Measurements from ENCODE around the gene INAFM2. TPM values are rescaled to one million over a fixed set of nuclear protein-coding genes. Genes with fewer than 3 reads are reported as not detected.

The INAFM2 gene
- total RNA-seq, 1 donor from 2014 or later: 19.2 TPM

- Mint-ChIP-seq H3K27ac (no peak within 1 kb of the TSS), H3K27me3 (ENCODE audit: low read depth) (peaks cover 17% of the 10 kb centered on the region)
Observed at GRCh38 chr15:40307421-40308211, 15.9 kb upstream of the INAFM2 start, which contains the start of gene PLCB2. Gene PLCB2, minus strand, starts transcription at chr15:40307935. Its CDS starts 263 bp downstream, at chr15:40307672.

GRCh38 chr15:40309344-40309862 lies 14.1 kb upstream of the INAFM2 start:
- H3K27ac Mint-ChIP-seq: no peak overlapping the region
- no peak overlapping the region for H3K4me3 Mint-ChIP-seq
- no peaks in the 10 kb centered on the region for H3K9me3 Mint-ChIP-seq
- no peak for DNase-seq (ENCODE audit: low spot score in 2 of 2, unreplicated experiment in 2 of 2)
- no peaks in the 10 kb centered on the region for H3K36me3 Mint-ChIP-seq
- H3K27me3 Mint-ChIP-seq (ENCODE audit: low read depth): peaks cover 19% of the 10 kb centered on the region
- no peak for TF ChIP-seq CTCF (IDR thresholded peaks at IDR 0.05; ENCODE audit: unreplicated experiment)
- peaks cover 28% of the 10 kb centered on the region for H3K4me1 Mint-ChIP-seq

More at GRCh38 chr15:40307421-40308211, 15.9 kb upstream of the INAFM2 start, which contains the start of gene PLCB2:
- no peak for DNase-seq (ENCODE audit: low spot score in 2 of 2, unreplicated experiment in 2 of 2)
- peaks cover 20% of the 10 kb centered on the region for H3K4me1 Mint-ChIP-seq
- TF ChIP-seq CTCF (IDR thresholded peaks at IDR 0.05; ENCODE audit: unreplicated experiment): no peak
- peak within 1 kb of the TSS; percentile 33 for H3K4me3 Mint-ChIP-seq
- H3K36me3 Mint-ChIP-seq: no peaks in the 10 kb centered on the region
- no peaks in the 10 kb centered on the region for H3K9me3 Mint-ChIP-seq

GRCh38 chr15:40310001-40310959 lies 13.2 kb upstream of the INAFM2 start:
- Mint-ChIP-seq H3K9me3 (no peaks in the 10 kb centered on the region), H3K27ac (no peak overlapping the region), H3K4me3 (no peak overlapping the region), H3K4me1 (peaks cover 28% of the 10 kb centered on the region), H3K36me3 (no peaks in the 10 kb centered on the region), H3K27me3 (ENCODE audit: low read depth) (peaks cover 24% of the 10 kb centered on the region)
- peak; percentile 60 for TF ChIP-seq CTCF (IDR thresholded peaks at IDR 0.05; ENCODE audit: unreplicated experiment)
- peak in 1 of 2 experiments; percentile 69 for DNase-seq (ENCODE audit: low spot score in 2 of 2, unreplicated experiment in 2 of 2)

- no peak for TF ChIP-seq CTCF (IDR thresholded peaks at IDR 0.05; ENCODE audit: unreplicated experiment)
- H3K36me3 Mint-ChIP-seq: no peaks in the 10 kb centered on the region
- no peak overlapping the region for H3K4me3 Mint-ChIP-seq
- H3K4me1 Mint-ChIP-seq: peaks cover 28% of the 10 kb centered on the region
- no peak overlapping the region for H3K27ac Mint-ChIP-seq
- no peak for DNase-seq (ENCODE audit: low spot score in 2 of 2, unreplicated experiment in 2 of 2)
- no peaks in the 10 kb centered on the region for H3K9me3 Mint-ChIP-seq
- peaks cover 25% of the 10 kb centered on the region for H3K27me3 Mint-ChIP-seq (ENCODE audit: low read depth)
Observed at GRCh38 chr15:40310993-40311392, 12.5 kb upstream of the INAFM2 start.

- DNase-seq (ENCODE audit: low spot score in 2 of 2, unreplicated experiment in 2 of 2): no peak
- Mint-ChIP-seq H3K27ac (no peak overlapping the region), H3K27me3 (ENCODE audit: low read depth) (peaks cover 27% of the 10 kb centered on the region), H3K36me3 (no peaks in the 10 kb centered on the region), H3K4me3 (no peak overlapping the region), H3K4me1 (peaks cover 24% of the 10 kb centered on the region), H3K9me3 (no peaks in the 10 kb centered on the region)
- TF ChIP-seq CTCF (IDR thresholded peaks at IDR 0.05; ENCODE audit: unreplicated experiment): no peak
Observed at GRCh38 chr15:40312370-40313158, 10.9 kb upstream of the INAFM2 start.
